HEK293 (cell line): ENCODE data around the gene TCEA2.
A peak's percentile ranks its signal among the peaks of the same experiment; 100 is the strongest.

Experiments
- CTCF ChIA-PET: fragments of 350-600 bp; formaldehyde crosslinking; extraction: SDS; loops from one replicate; lab custom pipeline; 2021; ENCODE audit warnings: antibody characterized with exemption; lab: Yijun Ruan, JAX
- POLR2A ChIA-PET: fragments of 300-600 bp; formaldehyde crosslinking; extraction: SDS; loops from one replicate; lab custom pipeline; 2020; ENCODE audit warnings: antibody characterized with exemption, inconsistent platforms; lab: Yijun Ruan, JAX
- H3K27ac ChIP-seq: fragments of 200-500 bp; sonication (Bioruptor generic); 2 replicates; pipeline ENCODE4 v1.5.1; 2014; ENCODE audit warnings: low read depth, low read length, control low read depth, inconsistent platforms; ENCODE audit errors: extremely low read depth
- H3K36me3 ChIP-seq, 2 experiments: fragments of 200-500 bp in 1 of 2; sonication (Bioruptor generic) in 1 of 2; 1 replicate in 1 of 2; 2 replicates in 1 of 2; pipeline ENCODE4 v1.5.1; 2014 to 2017; ENCODE audit warnings: inconsistent platforms in 2 of 2, low read length in 2 of 2; ENCODE audit not compliant: control insufficient read depth in 2 of 2, insufficient read depth in 1 of 2
- H3K4me1 ChIP-seq: fragments of 200-500 bp; sonication (Bioruptor generic); 2 replicates; pipeline ENCODE4 v1.5.1; 2014; ENCODE audit warnings: mild to moderate bottlenecking, low read length, inconsistent platforms; ENCODE audit not compliant: control insufficient read depth, insufficient read depth
- H3K4me3 ChIP-seq: 2 replicates; pipeline ENCODE4 v1.5.1; 2011; ENCODE audit warnings: low read depth, mild to moderate bottlenecking, control low read depth, low read length, moderate library complexity
- H3K9me3 ChIP-seq: fragments of 200-500 bp; sonication (Bioruptor generic); 2 replicates; pipeline ENCODE4 v1.5.1; 2014; ENCODE audit warnings: low read depth, low read length, inconsistent platforms; ENCODE audit not compliant: control insufficient read depth, insufficient read depth
- ATF2 ChIP-seq: fragments of 450-650 bp; formaldehyde crosslinking; IDR thresholded peaks from 2 replicates; pipeline ENCODE4 v1.5.1; 2016; ENCODE audit warnings: missing biosample characterization, missing genetic modification characterization, low read depth
- EGR2 ChIP-seq: fragments of 450-650 bp; formaldehyde crosslinking; IDR thresholded peaks from 2 replicates; pipeline ENCODE4 v1.5.1; 2016; ENCODE audit warnings: low read depth, missing biosample characterization, missing genetic modification characterization
- GLI4 ChIP-seq: fragments of 450-650 bp; formaldehyde crosslinking; IDR thresholded peaks from 2 replicates; pipeline ENCODE4 v1.5.1; 2016; ENCODE audit warnings: missing biosample characterization, missing genetic modification characterization
- GLIS2 ChIP-seq: fragments of 450-650 bp; formaldehyde crosslinking; IDR thresholded peaks from 2 replicates; pipeline ENCODE4 v1.5.1; 2016; ENCODE audit warnings: missing biosample characterization, missing genetic modification characterization
- KLF8 ChIP-seq: fragments of 450-650 bp; formaldehyde crosslinking; IDR thresholded peaks from 2 replicates; pipeline ENCODE4 v1.5.1; 2016; ENCODE audit warnings: missing biosample characterization, missing genetic modification characterization
- PATZ1 ChIP-seq: fragments of 450-650 bp; formaldehyde crosslinking; IDR thresholded peaks from 2 replicates; pipeline ENCODE4 v1.5.1; 2016; ENCODE audit warnings: missing biosample characterization, missing genetic modification characterization
- SP2 ChIP-seq: fragments of 450-650 bp; formaldehyde crosslinking; IDR thresholded peaks from 2 replicates; pipeline ENCODE4 v1.5.1; 2016; ENCODE audit warnings: missing biosample characterization, missing genetic modification characterization
- SP3 ChIP-seq: fragments of 450-650 bp; formaldehyde crosslinking; IDR thresholded peaks from 2 replicates; pipeline ENCODE4 v1.5.1; 2016; ENCODE audit warnings: missing biosample characterization, missing genetic modification characterization
- ZBTB1 ChIP-seq: fragments of 450-650 bp; formaldehyde crosslinking; IDR thresholded peaks from 2 replicates; pipeline ENCODE4 v1.5.1; 2016; ENCODE audit warnings: missing biosample characterization, missing genetic modification characterization
- ZFHX2 ChIP-seq: fragments of 450-650 bp; formaldehyde crosslinking; conservative IDR thresholded peaks from 2 replicates; pipeline ENCODE4 v1.5.1; 2016; ENCODE audit warnings: missing biosample characterization, missing genetic modification characterization
- ZNF121 ChIP-seq: fragments of 450-650 bp; formaldehyde crosslinking; IDR thresholded peaks from 2 replicates; pipeline ENCODE4 v1.5.1; 2016; ENCODE audit warnings: missing biosample characterization, missing genetic modification characterization
- ZNF16 ChIP-seq: fragments of 450-650 bp; formaldehyde crosslinking; IDR thresholded peaks from 2 replicates; pipeline ENCODE4 v1.5.1; 2016; ENCODE audit warnings: low read depth, missing biosample characterization, missing genetic modification characterization
- ZNF211 ChIP-seq: fragments of 450-650 bp; formaldehyde crosslinking; IDR thresholded peaks from 2 replicates; pipeline ENCODE4 v1.5.1; 2016; ENCODE audit warnings: low read depth, missing biosample characterization, missing genetic modification characterization
- ZNF324 ChIP-seq: fragments of 450-650 bp; formaldehyde crosslinking; IDR thresholded peaks from 2 replicates; pipeline ENCODE4 v1.5.1; 2016; ENCODE audit warnings: missing biosample characterization, missing genetic modification characterization
- ZNF510 ChIP-seq: fragments of 450-650 bp; formaldehyde crosslinking; IDR thresholded peaks from 2 replicates; pipeline ENCODE4 v1.5.1; 2018; ENCODE audit warnings: mild to moderate bottlenecking, missing genetic modification characterization, missing biosample characterization; ENCODE audit not compliant: insufficient replicate concordance
- ZNF555 ChIP-seq: fragments of 450-650 bp; formaldehyde crosslinking; conservative IDR thresholded peaks from 2 replicates; pipeline ENCODE4 v1.5.1; 2017; ENCODE audit warnings: missing biosample characterization, mild to moderate bottlenecking, missing genetic modification characterization, inconsistent platforms
- ZNF664 ChIP-seq: fragments of 450-650 bp; formaldehyde crosslinking; IDR thresholded peaks from 2 replicates; pipeline ENCODE4 v1.5.1; 2016; ENCODE audit warnings: missing biosample characterization, missing genetic modification characterization
- ZNF76 ChIP-seq: fragments of 450-650 bp; formaldehyde crosslinking; IDR thresholded peaks from 2 replicates; pipeline ENCODE4; 2016; ENCODE audit warnings: low read depth, missing biosample characterization, missing genetic modification characterization, borderline replicate concordance
- TF ChIP-seq, protein P1 (sequence below): fragments of 450-650 bp; formaldehyde crosslinking; IDR thresholded peaks from 2 replicates; pipeline ENCODE4 v1.5.1; 2016; ENCODE audit warnings: missing biosample characterization, missing genetic modification characterization
- TF ChIP-seq, protein P2 (sequence below): fragments of 450-650 bp; formaldehyde crosslinking; IDR thresholded peaks from 2 replicates; pipeline ENCODE4 v1.5.1; 2016; ENCODE audit warnings: missing biosample characterization, missing genetic modification characterization

Gene TCEA2

GRCh38 chr20:64051561-64052325 lies 11.3 kb upstream of the TCEA2 start:
- no peak overlapping the region for H3K4me3 ChIP-seq
- no peaks in the 10 kb centered on the region for H3K9me3 ChIP-seq
- TF ChIP-seq, protein P1, sequence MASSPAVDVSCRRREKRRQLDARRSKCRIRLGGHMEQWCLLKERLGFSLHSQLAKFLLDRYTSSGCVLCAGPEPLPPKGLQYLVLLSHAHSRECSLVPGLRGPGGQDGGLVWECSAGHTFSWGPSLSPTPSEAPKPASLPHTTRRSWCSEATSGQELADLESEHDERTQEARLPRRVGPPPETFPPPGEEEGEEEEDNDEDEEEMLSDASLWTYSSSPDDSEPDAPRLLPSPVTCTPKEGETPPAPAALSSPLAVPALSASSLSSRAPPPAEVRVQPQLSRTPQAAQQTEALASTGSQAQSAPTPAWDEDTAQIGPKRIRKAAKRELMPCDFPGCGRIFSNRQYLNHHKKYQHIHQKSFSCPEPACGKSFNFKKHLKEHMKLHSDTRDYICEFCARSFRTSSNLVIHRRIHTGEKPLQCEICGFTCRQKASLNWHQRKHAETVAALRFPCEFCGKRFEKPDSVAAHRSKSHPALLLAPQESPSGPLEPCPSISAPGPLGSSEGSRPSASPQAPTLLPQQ = no peak
- TF ChIP-seq SP3 (tag by site-specific recombination) = no peak
- no peak for TF ChIP-seq SP2
- no peak for TF ChIP-seq ATF2 (tag by site-specific recombination)
- no peak for TF ChIP-seq ZNF510
- peak; percentile 33 for TF ChIP-seq EGR2 (tag by site-specific recombination)
- no peak for TF ChIP-seq ZNF76
- 0 out of 2 replicates have a peak, but pooled peaks have one; percentile 27 for TF ChIP-seq PATZ1 (tag by site-specific recombination)
- TF ChIP-seq ZBTB1 (tag by site-specific recombination) = no peak
- no peak for TF ChIP-seq ZNF555
- no peak for TF ChIP-seq ZNF16 (tag by site-specific recombination)
- peak; percentile 73 for TF ChIP-seq ZNF121
- no peak for TF ChIP-seq ZNF211 (tag by site-specific recombination)
- TF ChIP-seq ZNF664 = no peak
- no peak for TF ChIP-seq KLF8 (tag by site-specific recombination)
- no peak for TF ChIP-seq ZNF324 (tag by site-specific recombination)
- TF ChIP-seq, protein P2, sequence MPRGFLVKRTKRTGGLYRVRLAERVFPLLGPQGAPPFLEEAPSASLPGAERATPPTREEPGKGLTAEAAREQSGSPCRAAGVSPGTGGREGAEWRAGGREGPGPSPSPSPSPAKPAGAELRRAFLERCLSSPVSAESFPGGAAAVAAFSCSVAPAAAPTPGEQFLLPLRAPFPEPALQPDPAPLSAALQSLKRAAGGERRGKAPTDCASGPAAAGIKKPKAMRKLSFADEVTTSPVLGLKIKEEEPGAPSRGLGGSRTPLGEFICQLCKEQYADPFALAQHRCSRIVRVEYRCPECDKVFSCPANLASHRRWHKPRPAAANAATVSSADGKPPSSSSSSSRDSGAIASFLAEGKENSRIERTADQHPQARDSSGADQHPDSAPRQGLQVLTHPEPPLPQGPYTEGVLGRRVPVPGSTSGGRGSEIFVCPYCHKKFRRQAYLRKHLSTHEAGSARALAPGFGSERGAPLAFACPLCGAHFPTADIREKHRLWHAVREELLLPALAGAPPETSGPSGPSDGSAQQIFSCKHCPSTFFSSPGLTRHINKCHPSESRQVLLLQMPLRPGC (tag by site-specific recombination) = no peak
- peak; percentile 39 for TF ChIP-seq ZFHX2 (tag by site-specific recombination)
- H3K27ac ChIP-seq = no peak overlapping the region
- CTCF ChIA-PET = interaction anchor here (0.6 to 1.2 kb wide), 4 partner anchors 11 to 78 kb away, joined by 3 to 4 read pairs (median 3); partner anchors contain the start of gene TCEA2
- POLR2A ChIA-PET = interaction anchor here (0.7 kb wide), 1 partner anchor 13 kb away, joined by 3 read pairs; no protein-coding TSS in a partner anchor
- H3K4me1 ChIP-seq = peaks cover 6% of the 10 kb centered on the region
- peaks cover 0 to 5% of the 10 kb centered on the region in 2 experiments; a peak in 1 of 3 replicates for H3K36me3 ChIP-seq

- ChIA-PET POLR2A (no interaction called here), CTCF (interaction anchor here (0.6 to 3.0 kb wide), 5 partner anchors 10 to 78 kb away, joined by 3 to 19 read pairs (median 3); partner anchors contain the start of gene TCEA2)
- TF ChIP-seq GLIS2 = 0 out of 2 replicates have a peak, but pooled peaks have one; percentile 9
- no peak for TF ChIP-seq GLI4 (tag by site-specific recombination)
- Histone ChIP-seq H3K4me1 (peaks cover 6% of the 10 kb centered on the region), H3K36me3 (peaks cover 0 to 5% of the 10 kb centered on the region in 2 experiments; a peak in 1 of 3 replicates), H3K4me3 (no peak overlapping the region), H3K9me3 (no peaks in the 10 kb centered on the region), H3K27ac (no peak overlapping the region)
Measured at GRCh38 chr20:64052326-64052722, 10.7 kb upstream of the TCEA2 start.
